GM13977 (cell line): ENCODE data around the gene DPF3.

Experiments
- DNase-seq: peaks from one replicate; pipeline ENCODE4 v3.0.0; 2012; ENCODE audit warnings: low spot score
- CTCF ChIP-seq: IDR thresholded peaks from 2 replicates; pipeline ENCODE4 v1.5.1; 2012; ENCODE audit warnings: mild to moderate bottlenecking, control low read depth; ENCODE audit not compliant: insufficient read depth; ENCODE audit errors: extremely low read depth, missing control alignments
- in situ Hi-C: fragments of 300-500 bp; cut with MboI; formaldehyde crosslinking; loops from one replicate; pipeline ENCODE4 v1.12.0; 2022; ENCODE audit warnings: low sequenced_read_pairs, low pct_unique_long_range_greater_than_20kb, mixed read lengths, inconsistent platforms; ENCODE audit not compliant: unreplicated experiment

DPF3 gene

GRCh38 chr14:72699443-72699842 lies 194.5 kb downstream of the DPF3 start:
- TF ChIP-seq CTCF = no peak
- DNase-seq = no peak
- in situ Hi-C loops = no loop called here

- no peak for DNase-seq
- in situ Hi-C loops = no loop called here
- no peak for TF ChIP-seq CTCF
Measured at GRCh38 chr14:72692696-72693095, 201.2 kb downstream of the DPF3 start.

- in situ Hi-C loops = no loop called here
- DNase-seq = no peak
- no peak for TF ChIP-seq CTCF
Measured at GRCh38 chr14:72690324-72690723, 203.6 kb downstream of the DPF3 start.

GRCh38 chr14:72688990-72689671 lies 204.8 kb downstream of the DPF3 start:
- in situ Hi-C loops = no loop called here
- DNase-seq = no peak

GRCh38 chr14:72686832-72687231 lies 207.1 kb downstream of the DPF3 start:
- no peak for DNase-seq
- no peak for TF ChIP-seq CTCF
- in situ Hi-C loops = no loop called here

More at GRCh38 chr14:72688990-72689671, 204.8 kb downstream of the DPF3 start:
- no peak for TF ChIP-seq CTCF

- DNase-seq = no peak
- no peak for TF ChIP-seq CTCF
- in situ Hi-C loops = no loop called here
Measured at GRCh38 chr14:72686101-72686500, 207.8 kb downstream of the DPF3 start.
